Neural cell (in vitro differentiated cells): ENCODE results near the gene NLRP4. TPM values are rescaled to one million over a fixed set of nuclear protein-coding genes. Genes with fewer than 3 reads are reported as not detected.

ENCODE experiments used
- H2AFZ ChIP-seq: fragments of 200-600, 300-800 bp; sonication (generic), shearing (Covaris generic); 2 replicates; pipeline ENCODE4 v1.6.0; 2014; ENCODE audit warnings: low read depth, mild to moderate bottlenecking, antibody characterized with exemption, low read length, moderate library complexity
- H3F3A ChIP-seq: fragments of 200-600 bp; shearing (Covaris generic); 2 replicates; pipeline ENCODE4 v1.6.1; 2016; ENCODE audit warnings: mild to moderate bottlenecking, moderate library complexity, mixed read lengths, antibody characterized with exemption, low read length; ENCODE audit not compliant: insufficient read depth, poor library complexity, severe bottlenecking
- H3K27ac ChIP-seq: fragments of 200-600, 300-800 bp; sonication (generic), shearing (Covaris generic); 2 replicates; pipeline ENCODE4 v1.5.1; 2014; ENCODE audit warnings: mild to moderate bottlenecking, low read length, moderate library complexity
- H3K27me3 ChIP-seq: fragments of 300-800, 200-600 bp; sonication (generic), shearing (Covaris generic); 2 replicates; pipeline ENCODE4 v1.6.0; 2014; ENCODE audit warnings: mild to moderate bottlenecking, low read depth, low read length, moderate library complexity; ENCODE audit not compliant: insufficient read depth
- H3K36me3 ChIP-seq: fragments of 300-800, 200-600 bp; sonication (generic), shearing (Covaris generic); 2 replicates; pipeline ENCODE4 v1.5.1; 2014; ENCODE audit warnings: mild to moderate bottlenecking, antibody characterized with exemption, low read length, moderate library complexity; ENCODE audit not compliant: insufficient read depth
- H3K4me2 ChIP-seq: fragments of 300-800, 200-600 bp; sonication (generic), shearing (Covaris generic); 2 replicates; pipeline ENCODE4 v1.6.0; 2014; ENCODE audit warnings: mild to moderate bottlenecking, low read length
- H3K4me3 ChIP-seq: fragments of 300-800, 200-600 bp; sonication (generic), shearing (Covaris generic); 2 replicates; pipeline ENCODE4 v1.5.1; 2014; ENCODE audit warnings: mild to moderate bottlenecking, low read length, moderate library complexity
- H3K79me2 ChIP-seq: fragments of 200-600 bp; shearing (Covaris generic); replicated peaks from 2 replicates; pipeline ENCODE4 v1.6.0; 2014; ENCODE audit warnings: mild to moderate bottlenecking, low read length, moderate library complexity; ENCODE audit not compliant: insufficient read depth
- H3K9ac ChIP-seq: fragments of 300-800, 200-600 bp; sonication (generic), shearing (Covaris generic); 2 replicates; pipeline ENCODE4 v1.6.1; 2016; ENCODE audit warnings: mild to moderate bottlenecking, low read length, mixed read lengths
- H3K9me2 ChIP-seq: fragments of 200-600 bp; shearing (Covaris generic); 2 replicates; pipeline ENCODE4 v1.6.1; 2016; ENCODE audit warnings: mild to moderate bottlenecking, low read length, mixed read lengths; ENCODE audit not compliant: insufficient read depth
- H3K9me3 ChIP-seq: fragments of 200-600, 300-800 bp; sonication (generic), shearing (Covaris generic); 2 replicates; pipeline ENCODE4 v1.6.1; 2016; ENCODE audit warnings: mild to moderate bottlenecking, mixed run types, low read length, moderate library complexity, mixed read lengths
- H4K20me1 ChIP-seq: fragments of 200-600 bp; shearing (Covaris generic); 2 replicates; pipeline ENCODE4 v1.6.1; 2016; ENCODE audit warnings: mild to moderate bottlenecking, mixed run types; ENCODE audit not compliant: insufficient read depth
- EP300 ChIP-seq: fragments of 450-650 bp; conservative IDR thresholded peaks from 2 replicates; pipeline ENCODE4 v1.6.1; 2014; ENCODE audit warnings: antibody characterized with exemption, mild to moderate bottlenecking, moderate library complexity; ENCODE audit not compliant: poor library complexity, severe bottlenecking
- EZH2 ChIP-seq: fragments of 200-600, 300-800 bp; shearing (Covaris generic), sonication (generic); IDR thresholded peaks from 2 replicates; pipeline ENCODE4 v1.6.1; 2014; ENCODE audit warnings: antibody characterized with exemption, low read length, borderline replicate concordance, mild to moderate bottlenecking; ENCODE audit not compliant: insufficient read depth, poor library complexity, severe bottlenecking
- POLR2AphosphoS5 ChIP-seq: IDR thresholded peaks from 2 replicates; pipeline ENCODE4 v1.6.1; 2012
- RAD21 ChIP-seq: fragments of 450-650 bp; conservative IDR thresholded peaks from 2 replicates; pipeline ENCODE4 v1.6.1; 2014; ENCODE audit warnings: antibody characterized with exemption, mild to moderate bottlenecking, moderate library complexity
- SMC3 ChIP-seq: fragments of 450-650 bp; conservative IDR thresholded peaks from 2 replicates; pipeline ENCODE4 v1.6.1; 2014; ENCODE audit warnings: antibody characterized with exemption, mild to moderate bottlenecking, moderate library complexity; ENCODE audit not compliant: poor library complexity
- TAF1 ChIP-seq: IDR thresholded peaks from 2 replicates; pipeline ENCODE4 v1.6.1; 2012; ENCODE audit warnings: low read depth
- polyA plus RNA-seq: library from polyadenylated mRNA; depleted of rRNA; stranded (reverse); fragments of >200 nt; gene quantifications from 2 replicates; pipeline ENCODE4 v1.2.3, GENCODE V29; 2014
- TF ChIP-seq, protein P1 (sequence below): IDR thresholded peaks from 2 replicates; pipeline ENCODE4 v1.6.1; 2012; ENCODE audit warnings: borderline replicate concordance
- TF ChIP-seq, protein P2 (sequence below): fragments of 450-650 bp; IDR thresholded peaks from 2 replicates; pipeline ENCODE4 v1.5.1; 2014; ENCODE audit warnings: antibody characterized with exemption, mild to moderate bottlenecking, moderate library complexity; ENCODE audit not compliant: poor library complexity, severe bottlenecking

Gene NLRP4
- polyA plus RNA-seq, 1 donor from 2014 or later = not detected

DNA sequence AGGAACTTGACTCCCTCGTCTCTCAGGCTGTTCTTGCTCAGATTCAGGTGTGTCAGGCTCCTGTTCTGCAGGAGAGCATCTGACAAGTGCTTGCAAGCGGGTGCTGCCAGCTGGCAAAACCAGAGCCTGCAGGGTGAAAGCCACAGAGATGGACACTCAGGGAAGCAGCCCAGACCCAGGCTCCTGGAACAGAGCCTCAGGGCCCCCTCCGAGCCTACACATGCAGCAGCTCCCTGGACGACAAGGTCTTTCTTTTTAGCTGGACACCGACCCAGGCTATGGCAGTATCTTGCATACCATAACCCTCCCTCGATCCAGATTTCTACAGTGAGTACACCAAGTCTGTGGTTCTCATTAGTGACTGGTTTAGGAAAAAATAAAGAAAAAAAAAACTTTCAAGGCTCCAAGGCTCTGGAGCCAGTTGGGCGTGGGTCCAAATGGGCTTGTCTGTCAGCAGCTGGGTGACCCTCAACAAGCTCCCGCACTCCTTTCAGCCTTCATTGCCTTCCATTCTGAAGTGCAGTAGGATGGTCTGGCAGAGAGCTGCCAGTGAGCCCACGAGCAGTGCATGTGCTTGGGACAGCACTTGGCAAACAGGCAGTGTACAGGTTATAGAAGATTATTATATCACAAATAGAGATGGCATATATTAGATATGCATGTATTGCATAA lies 65.9 kb downstream of the NLRP4 start:
- no peak overlapping the region for H3K27ac ChIP-seq
- no peaks in the 10 kb centered on the region for H3K9me2 ChIP-seq
- H3K27me3 ChIP-seq = no peaks in the 10 kb centered on the region
- no peak overlapping the region for H2AFZ ChIP-seq
- no peak overlapping the region for H3K9ac ChIP-seq
- no peaks in the 10 kb centered on the region for H3K79me2 ChIP-seq
- H3F3A ChIP-seq = no peaks in the 10 kb centered on the region
- H3K9me3 ChIP-seq = no peaks in the 10 kb centered on the region
- TF ChIP-seq, protein P1, sequence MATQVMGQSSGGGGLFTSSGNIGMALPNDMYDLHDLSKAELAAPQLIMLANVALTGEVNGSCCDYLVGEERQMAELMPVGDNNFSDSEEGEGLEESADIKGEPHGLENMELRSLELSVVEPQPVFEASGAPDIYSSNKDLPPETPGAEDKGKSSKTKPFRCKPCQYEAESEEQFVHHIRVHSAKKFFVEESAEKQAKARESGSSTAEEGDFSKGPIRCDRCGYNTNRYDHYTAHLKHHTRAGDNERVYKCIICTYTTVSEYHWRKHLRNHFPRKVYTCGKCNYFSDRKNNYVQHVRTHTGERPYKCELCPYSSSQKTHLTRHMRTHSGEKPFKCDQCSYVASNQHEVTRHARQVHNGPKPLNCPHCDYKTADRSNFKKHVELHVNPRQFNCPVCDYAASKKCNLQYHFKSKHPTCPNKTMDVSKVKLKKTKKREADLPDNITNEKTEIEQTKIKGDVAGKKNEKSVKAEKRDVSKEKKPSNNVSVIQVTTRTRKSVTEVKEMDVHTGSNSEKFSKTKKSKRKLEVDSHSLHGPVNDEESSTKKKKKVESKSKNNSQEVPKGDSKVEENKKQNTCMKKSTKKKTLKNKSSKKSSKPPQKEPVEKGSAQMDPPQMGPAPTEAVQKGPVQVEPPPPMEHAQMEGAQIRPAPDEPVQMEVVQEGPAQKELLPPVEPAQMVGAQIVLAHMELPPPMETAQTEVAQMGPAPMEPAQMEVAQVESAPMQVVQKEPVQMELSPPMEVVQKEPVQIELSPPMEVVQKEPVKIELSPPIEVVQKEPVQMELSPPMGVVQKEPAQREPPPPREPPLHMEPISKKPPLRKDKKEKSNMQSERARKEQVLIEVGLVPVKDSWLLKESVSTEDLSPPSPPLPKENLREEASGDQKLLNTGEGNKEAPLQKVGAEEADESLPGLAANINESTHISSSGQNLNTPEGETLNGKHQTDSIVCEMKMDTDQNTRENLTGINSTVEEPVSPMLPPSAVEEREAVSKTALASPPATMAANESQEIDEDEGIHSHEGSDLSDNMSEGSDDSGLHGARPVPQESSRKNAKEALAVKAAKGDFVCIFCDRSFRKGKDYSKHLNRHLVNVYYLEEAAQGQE = no peak
- no peaks in the 10 kb centered on the region for H4K20me1 ChIP-seq
- H3K4me3 ChIP-seq = no peak overlapping the region
- no peaks in the 10 kb centered on the region for H3K36me3 ChIP-seq
- no peak overlapping the region for H3K4me2 ChIP-seq

GRCh38 chr19:55907286-55907685 lies 70.9 kb downstream of the NLRP4 start:
- Histone ChIP-seq H3K9ac (no peak overlapping the region), H3K79me2 (no peaks in the 10 kb centered on the region), H3K4me3 (no peak overlapping the region), H2AFZ (no peak overlapping the region), H3K9me2 (no peaks in the 10 kb centered on the region), H3K27me3 (no peaks in the 10 kb centered on the region), H3K27ac (no peak overlapping the region), H3K36me3 (no peaks in the 10 kb centered on the region), H3K4me2 (no peak overlapping the region), H3K9me3 (no peaks in the 10 kb centered on the region), H4K20me1 (no peaks in the 10 kb centered on the region), H3F3A (no peaks in the 10 kb centered on the region)
- TF ChIP-seq EP300 = no peak
- TF ChIP-seq, protein P1 = no peak
- TF ChIP-seq SMC3 = no peak
- TF ChIP-seq, protein P2, sequence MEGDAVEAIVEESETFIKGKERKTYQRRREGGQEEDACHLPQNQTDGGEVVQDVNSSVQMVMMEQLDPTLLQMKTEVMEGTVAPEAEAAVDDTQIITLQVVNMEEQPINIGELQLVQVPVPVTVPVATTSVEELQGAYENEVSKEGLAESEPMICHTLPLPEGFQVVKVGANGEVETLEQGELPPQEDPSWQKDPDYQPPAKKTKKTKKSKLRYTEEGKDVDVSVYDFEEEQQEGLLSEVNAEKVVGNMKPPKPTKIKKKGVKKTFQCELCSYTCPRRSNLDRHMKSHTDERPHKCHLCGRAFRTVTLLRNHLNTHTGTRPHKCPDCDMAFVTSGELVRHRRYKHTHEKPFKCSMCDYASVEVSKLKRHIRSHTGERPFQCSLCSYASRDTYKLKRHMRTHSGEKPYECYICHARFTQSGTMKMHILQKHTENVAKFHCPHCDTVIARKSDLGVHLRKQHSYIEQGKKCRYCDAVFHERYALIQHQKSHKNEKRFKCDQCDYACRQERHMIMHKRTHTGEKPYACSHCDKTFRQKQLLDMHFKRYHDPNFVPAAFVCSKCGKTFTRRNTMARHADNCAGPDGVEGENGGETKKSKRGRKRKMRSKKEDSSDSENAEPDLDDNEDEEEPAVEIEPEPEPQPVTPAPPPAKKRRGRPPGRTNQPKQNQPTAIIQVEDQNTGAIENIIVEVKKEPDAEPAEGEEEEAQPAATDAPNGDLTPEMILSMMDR = no peak
- TF ChIP-seq TAF1 = no peak
- no peak for TF ChIP-seq POLR2AphosphoS5
- no peak for TF ChIP-seq EZH2
- no peak for TF ChIP-seq RAD21
